IMR-90 (cell line): ENCODE data around the gene POLD3.

Experiments used
- POLR2A ChIP-seq: IDR thresholded peaks from 2 replicates; pipeline ENCODE4 v1.6.1; 2012; ENCODE audit warnings: mild to moderate bottlenecking, low read depth, low read length
- TF ChIP-seq, protein P1 (sequence below): fragments of 150-350 bp; IDR thresholded peaks from 2 replicates; pipeline ENCODE4 v1.6.1; 2017; ENCODE audit warnings: mild to moderate bottlenecking, antibody characterized with exemption, low read length, low read depth

DNA sequence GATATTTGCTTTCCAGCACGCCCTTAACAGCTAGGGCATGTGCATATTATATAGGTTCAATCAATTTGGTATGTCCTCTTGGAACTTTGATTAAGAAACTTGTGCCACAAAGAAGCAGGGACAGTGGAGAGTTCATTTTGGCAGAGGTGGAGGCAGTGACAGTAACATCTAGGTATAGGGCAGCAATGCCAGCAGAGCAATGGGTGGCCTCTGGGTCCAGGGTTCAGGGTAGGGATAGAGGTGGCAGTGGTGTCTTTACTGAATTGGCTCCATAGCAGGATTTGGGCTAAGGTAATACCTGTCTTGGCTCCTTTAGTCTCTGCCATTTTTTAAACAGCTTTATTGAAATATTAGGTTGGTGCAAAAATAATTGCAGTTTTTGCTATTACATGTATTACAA lies 24.4 kb upstream of the POLD3 start:
- TF ChIP-seq, protein P1, sequence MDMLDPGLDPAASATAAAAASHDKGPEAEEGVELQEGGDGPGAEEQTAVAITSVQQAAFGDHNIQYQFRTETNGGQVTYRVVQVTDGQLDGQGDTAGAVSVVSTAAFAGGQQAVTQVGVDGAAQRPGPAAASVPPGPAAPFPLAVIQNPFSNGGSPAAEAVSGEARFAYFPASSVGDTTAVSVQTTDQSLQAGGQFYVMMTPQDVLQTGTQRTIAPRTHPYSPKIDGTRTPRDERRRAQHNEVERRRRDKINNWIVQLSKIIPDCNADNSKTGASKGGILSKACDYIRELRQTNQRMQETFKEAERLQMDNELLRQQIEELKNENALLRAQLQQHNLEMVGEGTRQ: no peak
- TF ChIP-seq POLR2A: no peak
